RCC 7860 (cell line): Measurements from ENCODE around the gene NOL12.
"Not testable (repeated sequence)": the region's sequence is repeated elsewhere in the genome, so short reads cannot be mapped to it uniquely, and the experiment has no call there.

ENCODE experiments used
- DNase-seq: peaks from one replicate; pipeline ENCODE4 v3.0.0-alpha.2; 2015; ENCODE audit warnings: low spot score
- FAIRE-seq: peaks from 2 replicates; lab custom pipeline; 2012; peaks lifted over from hg19 to GRCh38; lab: Jason Lieb, UNC

The NOL12 gene

DNA sequence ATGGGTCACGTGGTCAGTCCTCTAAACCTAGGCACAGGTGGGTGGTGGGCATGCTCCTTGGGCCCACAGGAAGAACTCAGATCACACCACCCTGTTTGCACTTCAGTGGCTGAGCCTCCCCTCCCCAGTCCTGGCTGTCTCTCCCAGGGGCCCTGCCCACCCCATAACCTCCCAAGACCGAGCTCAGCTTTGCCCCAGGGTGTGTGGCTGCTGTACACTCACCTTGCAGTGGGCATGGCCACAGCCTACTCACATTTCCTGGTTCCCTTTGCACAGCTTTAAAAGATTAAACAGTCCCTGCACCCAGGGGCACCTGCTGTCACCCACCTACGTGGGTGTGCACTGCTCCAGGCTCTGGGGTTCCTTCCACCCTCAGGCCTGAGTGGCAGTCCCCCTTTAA lies 24.5 kb downstream of the NOL12 start:
- DNase-seq (no peak), FAIRE-seq (no peak)

DNA sequence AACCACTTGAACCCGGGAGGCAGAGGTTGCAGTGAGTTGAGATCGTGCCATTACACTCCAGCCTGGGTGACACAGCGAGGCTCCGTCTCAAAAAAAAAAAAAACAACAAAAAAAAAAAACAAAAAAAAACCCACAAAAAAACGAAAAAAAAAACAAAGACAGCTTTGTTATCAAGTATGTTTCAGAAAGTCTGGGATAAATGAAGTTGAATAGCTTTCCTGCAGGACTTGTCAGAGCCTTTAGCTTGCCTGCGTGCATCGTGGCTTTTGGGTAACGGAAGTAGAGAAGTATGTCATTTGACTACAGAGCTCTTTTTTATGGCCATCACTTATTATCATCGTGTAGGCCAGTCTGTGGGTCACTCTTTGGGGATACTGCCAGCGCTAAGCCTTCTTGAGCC lies 25.3 kb downstream of the NOL12 start:
- no peak for DNase-seq
- FAIRE-seq = no peak

DNA sequence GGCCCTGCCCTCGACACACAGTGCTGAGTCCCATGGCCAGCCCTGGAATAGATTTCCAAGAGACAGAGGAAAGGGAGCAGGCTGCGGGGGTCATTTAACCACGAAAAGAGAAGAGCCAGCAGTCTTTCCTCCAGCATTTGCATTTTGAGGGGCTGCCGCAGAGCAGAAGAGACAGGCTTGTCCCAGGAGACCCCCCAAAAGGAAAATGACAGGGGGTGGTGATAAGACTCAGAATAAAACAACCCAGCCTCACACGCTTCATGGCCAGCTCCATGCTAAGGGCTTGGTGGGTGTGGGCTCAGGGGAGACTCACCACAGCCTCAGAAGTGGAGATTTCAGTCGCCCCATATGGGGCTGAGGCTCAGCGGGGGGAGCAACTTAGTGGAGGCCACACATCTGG lies 27.6 kb downstream of the NOL12 start:
- DNase-seq = no peak
- no peak for FAIRE-seq

DNA sequence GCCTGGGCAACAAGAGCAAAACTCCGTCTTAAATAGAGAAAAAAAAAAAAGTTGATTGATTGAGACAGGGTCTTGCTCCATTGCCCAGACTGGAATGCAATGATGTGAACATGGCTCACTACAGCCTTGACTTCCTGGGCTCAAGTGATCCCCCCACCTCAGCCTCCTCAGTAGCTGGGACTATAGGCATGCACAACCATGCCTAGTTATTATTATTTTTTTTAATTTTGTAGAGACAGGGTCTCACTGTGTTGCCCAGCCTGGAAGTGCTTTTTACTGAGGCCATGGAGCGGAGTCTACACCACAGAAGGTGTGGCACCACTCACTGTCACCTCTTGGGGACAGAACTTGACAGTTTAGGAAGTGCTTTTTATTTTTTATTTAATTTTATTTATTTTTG lies 28.5 kb downstream of the NOL12 start:
- DNase-seq (no peak), FAIRE-seq (no peak)

DNA sequence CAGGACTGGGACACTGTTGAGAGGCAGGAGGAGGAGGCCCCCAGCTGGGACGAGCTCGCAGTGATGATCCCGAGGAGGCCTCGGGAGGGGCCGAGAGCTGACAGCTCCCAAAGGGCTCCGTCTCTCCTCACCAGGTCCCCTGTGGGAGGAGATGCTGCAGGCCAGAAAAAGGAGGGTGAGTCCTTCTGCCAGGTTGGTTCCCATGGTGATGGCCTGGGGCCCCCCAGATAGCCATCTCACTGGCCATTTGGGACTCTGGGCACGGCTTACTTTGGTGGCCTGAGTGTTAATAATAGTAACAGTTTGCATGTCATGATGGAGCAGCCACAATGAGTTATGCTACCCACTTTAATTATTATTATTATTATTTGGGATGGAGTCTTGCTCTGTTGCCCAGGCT lies 29.6 kb downstream of the NOL12 start:
- DNase-seq = no peak
- no peak for FAIRE-seq

DNA sequence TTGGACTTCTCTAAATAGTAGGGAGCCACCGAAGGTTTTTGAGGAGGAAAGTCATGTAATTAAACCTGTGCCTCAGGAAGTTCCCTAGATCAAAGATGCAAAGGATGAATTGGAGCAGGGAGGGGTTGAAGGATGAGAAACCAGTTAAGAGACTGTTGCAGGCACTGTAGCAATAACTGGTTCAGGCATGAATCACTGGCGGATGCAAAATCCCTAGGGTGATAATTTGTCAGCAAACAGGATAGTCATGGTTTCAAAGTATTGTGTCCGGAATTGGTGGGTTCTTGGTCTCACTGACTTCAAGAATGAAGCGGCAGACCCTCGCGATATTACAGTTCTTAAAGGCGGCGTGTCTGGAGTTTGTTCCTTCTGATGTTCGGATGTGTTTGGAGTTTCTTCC lies 30.6 kb downstream of the NOL12 start:
- no peak for FAIRE-seq
- DNase-seq = no peak

DNA sequence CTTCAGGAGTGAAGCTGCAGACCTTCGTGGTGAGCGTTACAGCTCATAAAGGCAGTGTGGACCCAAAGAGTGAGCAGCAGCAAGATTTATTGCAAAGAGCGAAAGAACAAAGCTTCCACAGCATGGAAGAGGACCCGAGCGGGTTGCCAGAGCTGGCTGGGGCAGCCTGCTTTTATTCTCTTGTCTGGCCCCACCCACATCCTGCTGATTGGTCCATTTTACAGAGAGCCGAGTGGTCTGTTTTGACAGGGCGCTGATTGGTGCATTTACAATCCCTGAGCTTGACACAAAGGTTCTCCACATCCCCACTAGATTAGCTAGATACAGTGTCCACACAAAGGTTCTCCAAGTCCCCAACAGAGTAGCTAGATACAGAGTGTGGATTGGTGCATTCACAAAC lies 31.1 kb downstream of the NOL12 start:
- FAIRE-seq, DNase-seq: not testable (repeated sequence)

DNA sequence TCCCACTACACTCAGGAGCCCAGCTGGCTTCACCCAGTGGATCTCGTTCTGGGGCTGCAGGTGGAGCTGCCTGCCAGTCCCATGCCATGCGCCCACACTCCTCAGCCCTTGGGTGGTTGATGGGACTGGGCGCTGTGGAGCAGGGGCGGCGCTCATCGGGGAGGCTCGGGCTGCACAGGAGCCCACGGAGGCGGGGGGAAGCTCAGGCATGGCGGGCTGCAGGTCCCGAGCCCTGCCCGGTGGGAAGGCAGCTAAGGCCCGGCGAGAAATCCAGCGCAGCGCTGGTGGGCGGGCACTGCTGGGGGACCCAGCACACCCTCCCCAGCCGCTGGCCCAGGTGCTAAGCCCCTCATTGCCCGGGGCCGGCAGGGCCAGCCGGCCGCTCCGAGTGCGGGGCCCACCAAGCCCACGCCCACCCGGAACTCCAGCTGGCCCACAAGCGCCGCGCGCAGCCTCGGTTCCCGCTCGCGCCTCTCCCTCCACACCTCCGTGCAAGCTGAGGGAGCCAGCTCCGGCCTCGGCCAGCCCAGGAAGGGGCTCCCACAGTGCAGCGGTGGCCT lies 31.7 kb downstream of the NOL12 start:
- not testable (repeated sequence) for FAIRE-seq, DNase-seq

DNA sequence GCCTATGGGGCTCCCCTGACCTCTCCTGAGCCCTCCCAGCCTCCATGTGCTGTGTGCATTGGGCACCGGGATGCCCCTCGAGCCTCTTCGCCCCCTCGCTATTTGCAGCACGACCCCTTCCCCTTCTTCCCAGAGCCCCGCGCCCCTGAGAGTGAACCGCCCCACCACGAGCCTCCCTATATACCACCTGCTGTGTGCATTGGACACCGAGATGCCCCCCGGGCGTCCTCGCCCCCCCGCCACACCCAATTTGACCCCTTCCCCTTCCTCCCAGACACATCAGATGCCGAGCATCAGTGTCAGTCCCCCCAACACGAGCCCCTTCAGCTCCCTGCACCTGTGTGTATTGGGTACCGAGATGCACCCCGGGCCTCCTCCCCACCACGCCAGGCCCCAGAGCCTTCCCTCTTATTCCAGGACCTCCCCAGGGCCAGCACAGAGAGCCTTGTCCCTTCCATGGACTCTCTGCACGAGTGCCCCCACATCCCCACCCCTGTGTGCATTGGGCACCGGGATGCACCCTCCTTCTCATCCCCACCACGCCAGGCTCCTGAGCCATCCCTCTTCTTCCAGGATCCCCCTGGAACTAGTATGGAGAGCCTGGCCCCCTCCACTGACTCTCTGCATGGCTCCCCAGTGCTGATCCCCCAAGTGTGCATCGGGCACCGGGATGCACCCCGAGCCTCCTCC lies 39.6 kb downstream of the NOL12 start:
- DNase-seq (no peak), FAIRE-seq (no peak)

DNA sequence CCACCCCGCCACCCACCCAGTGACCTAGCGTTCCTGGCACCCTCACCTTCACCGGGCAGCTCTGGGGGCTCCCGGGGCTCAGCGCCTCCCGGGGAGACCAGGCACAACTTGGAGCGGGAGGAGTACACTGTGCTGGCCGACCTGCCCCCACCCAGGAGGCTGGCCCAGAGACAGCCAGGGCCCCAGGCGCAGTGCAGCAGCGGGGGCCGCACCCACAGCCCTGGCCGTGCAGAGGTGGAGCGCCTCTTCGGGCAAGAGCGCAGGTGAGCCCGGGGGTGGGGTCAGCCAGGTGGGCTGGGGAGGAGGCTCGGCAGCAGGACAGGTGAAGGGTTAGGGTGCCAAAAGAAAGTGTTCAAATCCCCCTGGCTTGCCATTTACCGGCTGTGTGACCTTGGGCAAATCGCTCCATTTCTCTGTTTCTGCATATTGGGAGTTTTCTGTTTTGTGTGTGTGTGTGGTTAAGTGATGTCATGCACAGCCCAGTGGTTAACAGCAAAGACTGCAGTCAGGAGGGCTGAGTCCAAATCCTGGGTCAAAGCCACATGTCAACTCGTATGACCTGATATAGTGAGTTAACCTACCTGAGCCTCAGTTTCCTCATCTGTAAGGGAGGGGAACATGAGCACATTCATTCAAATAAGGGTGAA lies 40.2 kb downstream of the NOL12 start:
- DNase-seq (peak; percentile 6), FAIRE-seq (no peak)

DNA sequence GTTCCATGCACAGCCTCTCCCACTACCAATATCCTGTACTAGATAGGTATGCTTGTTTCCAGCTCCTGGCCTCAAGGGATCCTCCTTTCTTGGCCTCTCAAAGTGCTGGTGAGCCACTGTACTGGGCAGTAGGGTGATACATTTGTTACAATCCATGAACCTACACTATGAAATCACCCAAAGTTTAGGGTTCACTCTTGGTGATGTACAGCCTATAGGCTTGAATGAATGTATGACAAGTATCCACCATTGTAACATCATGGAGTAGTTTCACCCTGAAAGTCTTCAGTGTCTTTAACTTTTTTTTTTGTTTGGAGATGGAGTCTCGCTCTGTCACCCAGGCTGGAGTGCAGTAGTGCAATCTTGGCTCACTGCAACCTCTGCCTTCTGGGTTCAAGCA lies 42.5 kb downstream of the NOL12 start:
- FAIRE-seq (no peak), DNase-seq (no peak)

DNA sequence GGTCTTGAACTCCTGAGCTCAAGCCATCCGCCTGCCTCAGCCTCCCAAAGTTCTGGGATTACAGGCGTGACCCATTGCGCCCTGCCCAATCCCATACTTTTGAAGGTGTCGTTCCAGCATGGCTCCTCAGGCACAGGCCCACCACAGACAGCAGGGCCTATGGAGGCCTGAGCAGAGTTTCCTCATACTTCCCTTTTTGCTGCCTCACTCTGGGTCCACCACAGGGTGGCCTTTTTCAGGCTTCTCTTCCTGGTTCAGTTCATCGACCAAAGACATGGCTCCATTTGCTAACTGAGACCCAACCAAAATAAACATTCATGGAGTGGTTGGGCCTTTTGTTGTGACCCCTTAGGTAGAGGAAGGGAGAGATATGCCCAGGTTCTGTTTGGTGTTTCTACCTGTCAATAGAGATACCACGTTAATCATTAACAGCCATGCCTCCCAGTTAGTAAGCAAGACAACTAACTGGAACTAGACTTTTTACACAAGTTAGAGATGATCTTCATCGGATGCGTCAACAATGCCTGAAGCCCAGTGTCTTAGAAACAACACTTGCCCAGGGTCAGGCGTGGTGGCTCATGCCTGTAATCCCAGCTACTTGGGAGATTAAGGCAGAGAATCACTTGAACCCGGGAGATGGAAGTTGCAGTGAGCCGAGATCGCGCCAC lies 45.8 kb downstream of the NOL12 start:
- FAIRE-seq (no peak), DNase-seq (no peak)

DNA sequence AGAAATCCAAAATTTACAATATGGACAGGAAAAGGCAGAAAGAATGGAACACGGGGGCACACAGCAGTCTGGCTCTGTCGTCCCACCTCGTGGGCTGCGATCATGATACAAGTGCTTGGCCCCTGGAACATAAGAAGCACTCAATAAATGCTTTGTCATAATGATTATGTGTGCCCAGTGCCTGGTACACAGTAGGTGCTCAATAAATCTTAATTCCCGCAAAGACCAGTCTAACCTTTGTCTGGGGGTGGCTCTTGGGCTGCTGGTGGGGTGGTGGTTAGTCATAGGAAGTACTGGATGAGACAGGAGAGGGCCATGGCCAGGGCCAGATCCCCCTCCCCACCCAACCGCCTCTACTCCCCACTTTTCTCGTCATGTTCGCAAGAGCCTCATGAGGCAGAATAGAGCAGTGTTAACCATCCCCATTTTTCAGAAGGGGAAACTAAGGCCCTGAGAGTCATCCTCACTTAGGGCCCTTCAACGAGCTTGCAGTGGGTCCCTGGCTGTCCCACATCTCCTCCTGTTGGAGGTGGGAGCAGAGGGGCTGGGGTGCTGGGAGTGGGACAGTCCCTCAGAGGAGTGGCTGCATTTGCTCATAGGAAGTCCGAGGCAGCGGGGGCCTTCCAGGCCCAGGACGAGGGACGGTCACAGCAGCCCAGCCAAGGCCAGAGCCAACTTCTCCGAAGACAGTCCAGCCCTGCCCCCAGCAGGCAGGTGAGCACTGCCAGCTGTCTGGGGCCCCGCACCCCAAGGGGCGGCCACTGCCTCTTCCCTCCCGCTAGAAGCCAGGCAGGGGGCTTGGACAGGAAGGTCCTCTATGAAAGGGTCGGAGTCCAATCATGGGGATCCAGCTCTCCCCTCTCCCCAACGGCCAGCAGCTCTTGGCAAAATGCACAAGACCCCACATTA lies 46.8 kb downstream of the NOL12 start:
- no peak for DNase-seq
- no peak for FAIRE-seq

DNA sequence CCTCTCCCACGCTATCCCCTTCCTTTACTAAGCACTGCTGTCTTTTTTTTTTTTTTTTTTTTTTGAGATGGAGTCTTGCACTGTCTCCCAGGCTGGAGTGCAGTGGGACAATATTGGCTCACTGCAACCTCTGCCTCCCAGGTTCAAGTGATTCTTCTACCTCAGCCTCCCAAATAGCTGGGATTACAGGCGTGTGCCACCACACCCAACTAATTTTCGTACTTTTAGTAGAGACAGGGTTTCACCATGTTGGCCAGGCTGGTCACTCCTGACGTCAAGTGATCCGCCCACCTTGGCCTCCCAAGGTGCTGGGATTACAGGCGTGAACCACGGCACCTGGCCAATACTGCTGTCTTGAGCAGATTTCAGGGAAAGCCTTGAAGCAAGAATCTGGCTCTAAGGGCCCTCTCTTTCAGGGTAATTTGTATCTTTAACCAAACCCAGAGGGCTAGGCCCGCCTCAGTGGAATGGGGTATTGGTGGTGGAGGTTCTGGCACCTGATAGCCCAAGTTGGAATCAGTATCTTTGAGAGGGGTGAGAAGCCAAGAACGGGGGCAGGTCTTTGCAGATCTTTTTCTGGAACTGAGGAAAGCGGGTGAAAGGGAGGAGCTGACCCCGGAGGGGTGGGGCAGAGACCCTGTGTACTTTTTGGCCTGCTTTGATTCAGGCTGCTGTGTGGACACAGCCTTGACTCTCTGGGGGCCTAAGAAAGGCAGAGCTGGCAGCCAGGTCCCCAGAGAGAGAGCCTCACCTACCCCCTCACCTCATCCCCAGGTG lies 47.7 kb downstream of the NOL12 start:
- DNase-seq = no peak
- FAIRE-seq = no peak

DNA sequence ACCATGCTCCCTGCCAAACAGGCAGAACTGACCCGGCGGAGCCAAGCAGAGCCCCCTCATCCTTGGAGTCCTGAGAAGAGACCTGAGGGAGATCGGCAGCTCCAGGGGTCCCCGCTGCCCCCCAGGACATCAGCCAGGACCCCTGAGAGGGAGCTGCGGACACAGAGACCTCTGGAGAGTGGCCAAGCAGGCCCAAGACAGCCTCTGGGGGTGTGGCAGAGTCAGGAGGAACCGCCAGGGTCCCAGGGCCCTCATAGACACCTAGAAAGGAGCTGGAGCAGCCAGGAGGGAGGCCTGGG lies 48.2 kb downstream of the NOL12 start:
- no peak for DNase-seq
- FAIRE-seq = no peak

DNA sequence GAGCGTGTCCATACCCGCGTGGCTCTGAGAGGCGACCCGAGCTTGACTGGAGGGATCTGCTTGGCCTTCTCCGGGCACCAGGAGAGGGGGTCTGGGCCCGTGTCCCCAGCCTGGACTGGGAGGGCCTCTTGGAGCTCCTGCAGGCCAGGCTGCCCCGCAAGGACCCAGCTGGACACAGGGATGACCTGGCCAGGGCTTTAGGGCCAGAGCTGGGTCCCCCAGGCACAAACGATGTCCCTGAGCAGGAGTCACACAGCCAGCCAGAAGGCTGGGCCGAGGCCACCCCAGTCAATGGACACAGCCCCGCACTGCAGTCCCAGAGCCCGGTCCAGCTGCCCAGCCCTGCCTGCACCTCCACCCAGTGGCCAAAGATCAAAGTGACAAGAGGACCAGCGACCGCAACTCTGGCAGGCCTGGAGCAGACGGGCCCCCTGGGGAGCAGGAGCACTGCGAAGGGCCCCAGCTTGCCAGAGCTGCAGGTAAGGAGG lies 48.9 kb downstream of the NOL12 start:
- DNase-seq (peak; percentile 49), FAIRE-seq (no peak)

DNA sequence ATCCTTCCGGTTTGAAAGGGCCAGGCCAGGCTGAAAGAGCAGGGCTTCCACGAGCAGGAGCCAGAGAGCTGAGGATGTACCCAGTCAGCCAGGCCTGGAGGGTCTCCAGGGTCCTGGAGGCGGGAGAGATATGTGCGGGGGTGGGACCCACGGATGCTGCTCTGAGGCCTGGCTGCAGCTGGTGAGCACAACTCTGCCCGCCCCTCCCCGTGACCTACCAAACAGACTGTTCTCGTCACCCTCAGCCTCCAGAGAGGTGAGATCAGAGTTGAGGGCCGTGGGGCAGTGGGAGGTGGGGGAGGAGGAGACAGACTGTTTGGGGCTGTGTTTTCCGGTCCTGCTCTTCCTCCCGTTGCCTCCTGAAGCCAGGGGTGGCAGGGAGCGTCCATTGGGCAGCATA lies 52.9 kb downstream of the NOL12 start:
- no peak for FAIRE-seq
- no peak for DNase-seq

DNA sequence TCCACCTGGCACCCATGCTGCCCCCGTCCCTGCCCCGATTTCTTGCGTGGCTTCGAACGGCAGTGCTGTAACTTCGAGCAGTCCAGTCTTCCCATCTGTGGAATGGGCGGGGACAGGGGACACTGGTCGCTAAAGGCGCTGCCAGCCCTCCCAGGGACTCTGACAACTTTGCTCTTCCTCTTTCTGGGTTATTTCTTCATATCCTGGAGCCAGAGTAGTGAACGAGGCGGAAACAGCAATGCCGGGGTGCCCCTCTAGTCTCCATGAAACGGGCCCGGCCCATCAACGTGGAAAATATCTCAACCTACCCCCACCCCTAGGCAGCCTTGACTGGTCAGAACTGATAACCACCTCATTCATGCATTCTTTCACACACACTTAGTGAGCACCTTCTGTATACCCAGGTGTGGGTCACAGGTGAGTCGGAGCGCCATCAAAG lies 53.5 kb downstream of the NOL12 start:
- DNase-seq = no peak
- FAIRE-seq = no peak

DNA sequence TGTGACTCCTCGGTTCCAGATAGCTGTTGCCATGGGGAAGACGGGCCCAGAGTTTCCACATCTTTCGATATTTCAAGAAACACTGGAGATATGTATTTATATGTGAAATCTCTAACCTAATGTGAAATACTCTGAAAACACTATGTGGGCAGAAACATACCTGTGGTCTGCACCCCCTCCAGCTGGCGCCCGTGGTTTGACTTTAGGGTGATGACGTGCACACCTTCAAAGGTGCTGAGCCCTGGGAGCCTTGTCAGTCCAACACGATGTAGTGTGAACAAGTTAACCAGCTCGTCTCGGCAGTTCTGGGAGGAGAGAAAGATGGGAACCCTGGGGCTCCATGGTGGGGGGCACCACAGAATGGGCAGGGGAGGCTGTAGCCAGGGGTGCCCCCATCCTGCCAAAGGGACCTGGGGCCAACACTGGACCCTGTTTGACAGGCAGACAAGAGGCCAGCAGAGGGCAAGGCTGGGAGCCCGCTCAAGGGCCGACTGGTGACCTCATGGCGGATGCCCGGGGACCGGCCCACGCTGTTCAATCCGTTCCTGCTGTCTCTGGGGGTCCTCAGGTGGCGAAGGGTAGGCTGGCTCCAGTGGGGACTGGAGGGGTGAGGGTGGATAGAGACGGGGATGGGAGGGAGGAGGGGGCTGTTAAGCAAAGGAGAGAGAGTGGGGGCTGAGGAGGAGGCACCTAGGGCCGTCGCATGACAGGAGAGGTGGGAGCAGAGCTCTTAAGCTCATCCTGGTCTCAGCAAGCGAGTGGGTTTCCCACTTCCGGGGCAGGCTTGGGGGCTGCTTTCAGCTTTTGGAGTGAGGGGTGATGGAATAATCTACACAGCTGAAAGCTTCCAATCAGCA lies 54.5 kb downstream of the NOL12 start:
- DNase-seq = no peak
- no peak for FAIRE-seq
